Daoy (cell line): ENCODE results near the gene C3orf18. TPM values are rescaled to one million over a fixed set of nuclear protein-coding genes. Genes with fewer than 3 reads are reported as not detected.

Experiments used
- DNase-seq: peaks from one replicate; pipeline ENCODE4 v3.0.0-alpha.2; 2015; ENCODE audit warnings: low read depth
- total RNA-seq: library from RNA; depleted of rRNA; stranded (reverse); fragments of >200 nt; shearing (Covaris generic); gene quantifications from 2 replicates; pipeline ENCODE4 v1.2.3, GENCODE V29; 2014; rRNA removed

Gene C3orf18
- total RNA-seq, result 2.4 and 2.6 TPM in 2 replicates

GRCh38 chr3:50567386-50568167 is at the start of gene C3orf18:
TSS of gene C3orf18 (minus strand) at chr3:50567747. CDS start at chr3:50565699, 2,048 bp downstream.
- peak; percentile 86 for DNase-seq

GRCh38 chr3:50616770-50617095 is 49.2 kb upstream of the C3orf18 start:
- DNase-seq, result peak; percentile 86

GRCh38 chr3:50616003-50616769 is 48.6 kb upstream of the C3orf18 start:
- DNase-seq, result peak; percentile 83

GRCh38 chr3:50615190-50615589 is 47.6 kb upstream of the C3orf18 start:
- DNase-seq, result no peak

GRCh38 chr3:50612970-50613846 is 45.7 kb upstream of the C3orf18 start:
- no peak for DNase-seq

- no peak for DNase-seq
Observed at GRCh38 chr3:50612234-50612882, 44.8 kb upstream of the C3orf18 start.

GRCh38 chr3:50611464-50612233 is 44.1 kb upstream of the C3orf18 start, which contains the start of gene CISH:
TSS of gene CISH (minus strand) at chr3:50611774. CDS start at chr3:50611650, 124 bp downstream.
- DNase-seq, result peak; percentile 89

- no peak for DNase-seq
Observed at GRCh38 chr3:50610992-50611463, 43.5 kb upstream of the C3orf18 start.

GRCh38 chr3:50610181-50610971 is 42.8 kb upstream of the C3orf18 start:
- DNase-seq, result no peak

- DNase-seq, result no peak
Observed at GRCh38 chr3:50609763-50610085, 42.2 kb upstream of the C3orf18 start.

- no peak for DNase-seq
Observed at GRCh38 chr3:50609071-50609762, 41.7 kb upstream of the C3orf18 start.

- no peak for DNase-seq
Observed at GRCh38 chr3:50608278-50608677, 40.7 kb upstream of the C3orf18 start.

GRCh38 chr3:50607271-50608091 is 39.9 kb upstream of the C3orf18 start:
- DNase-seq, result no peak

GRCh38 chr3:50606596-50606995 is 39.0 kb upstream of the C3orf18 start:
- DNase-seq, result no peak

GRCh38 chr3:50605901-50606326 is 38.4 kb upstream of the C3orf18 start:
- DNase-seq, result no peak

GRCh38 chr3:50604628-50605588 is 37.4 kb upstream of the C3orf18 start:
- DNase-seq, result no peak

GRCh38 chr3:50604110-50604621 is 36.6 kb upstream of the C3orf18 start:
- DNase-seq, result no peak
